ENCODE data around the gene FGF12. TPM values are rescaled to one million over a fixed set of nuclear protein-coding genes. Genes with fewer than 3 reads are reported as not detected.

The FGF12 gene
- polyA plus RNA-seq, 2 of the 4 experiments (the other 2 are of a cell fraction) = 0.63 to 1.1 TPM

DNA sequence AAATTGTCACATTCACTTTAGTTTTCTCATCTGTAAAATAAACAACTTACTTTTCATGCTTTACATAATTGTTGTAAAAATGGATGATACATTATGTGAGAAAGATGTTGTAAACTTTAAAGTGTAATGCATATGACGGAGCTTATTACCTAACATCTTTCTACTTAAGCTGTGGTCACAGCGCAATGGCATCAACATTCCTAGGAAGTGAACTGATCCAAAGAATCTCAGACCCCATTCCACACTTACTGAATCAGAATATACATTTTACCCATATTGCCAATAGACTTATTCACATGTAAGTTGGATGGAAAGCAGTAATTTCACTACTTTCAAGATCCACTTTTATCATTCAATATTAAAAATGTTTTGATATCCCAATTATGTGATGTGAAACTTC, 497.5 kb downstream of the FGF12 start:
- no peak for DNase-seq (ENCODE audit: low read depth in 1 of 2, low spot score in 1 of 2)
- no peak for ATAC-seq
- Histone ChIP-seq H3K4me3 (no peak overlapping the region), H3K4me1 (no peaks in the 10 kb centered on the region), H3K27ac (no peak overlapping the region), H3K4me2 (no peak overlapping the region), H3K9me3 (no peaks in the 10 kb centered on the region)
- ChIA-PET POLR2A (interaction anchor here (0.6 kb wide), 1 partner anchor 180 kb away, joined by 6 read pairs; no protein-coding TSS in a partner anchor), CTCF (no interaction called here)
- WGBS (ENCODE audit: missing lambda C conversion rate) = 79% methylated on average over 2 of the region's 2 CpGs
- no peak for FAIRE-seq
- TF ChIP-seq, protein P1, sequence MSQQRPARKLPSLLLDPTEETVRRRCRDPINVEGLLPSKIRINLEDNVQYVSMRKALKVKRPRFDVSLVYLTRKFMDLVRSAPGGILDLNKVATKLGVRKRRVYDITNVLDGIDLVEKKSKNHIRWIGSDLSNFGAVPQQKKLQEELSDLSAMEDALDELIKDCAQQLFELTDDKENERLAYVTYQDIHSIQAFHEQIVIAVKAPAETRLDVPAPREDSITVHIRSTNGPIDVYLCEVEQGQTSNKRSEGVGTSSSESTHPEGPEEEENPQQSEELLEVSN (IDR thresholded peaks at IDR 0.05; ENCODE audit: borderline replicate concordance, low read depth) = no peak
- TF ChIP-seq, protein P2, sequence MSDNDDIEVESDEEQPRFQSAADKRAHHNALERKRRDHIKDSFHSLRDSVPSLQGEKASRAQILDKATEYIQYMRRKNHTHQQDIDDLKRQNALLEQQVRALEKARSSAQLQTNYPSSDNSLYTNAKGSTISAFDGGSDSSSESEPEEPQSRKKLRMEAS (IDR thresholded peaks at IDR 0.05) = no peak
- TF ChIP-seq HOXA7 (CRISPR knock-in tag; IDR thresholded peaks at IDR 0.05) (no peak), JUNB (IDR thresholded peaks at IDR 0.05) (no peak), RFX5 (IDR thresholded peaks at IDR 0.05) (no peak), GATA3 (IDR thresholded peaks at IDR 0.05; ENCODE audit: borderline replicate concordance) (no peak), RAD21 (conservative IDR thresholded peaks at IDR 0.05 in 1 of 2, IDR thresholded peaks at IDR 0.05 in 1 of 2) (no peak), FOXS1 (CRISPR knock-in tag; IDR thresholded peaks at IDR 0.05) (no peak), ESRRA (IDR thresholded peaks at IDR 0.05; ENCODE audit: borderline replicate concordance, low read length) (no peak), NR3C1 (IDR thresholded peaks at IDR 0.05) (no peak), CHD2 (IDR thresholded peaks at IDR 0.05; ENCODE audit: low read length, partially characterized antibody) (no peak), EP300 (IDR thresholded peaks at IDR 0.05) (no peak), EHF (CRISPR knock-in tag; IDR thresholded peaks at IDR 0.05) (no peak), POLR2A (IDR thresholded peaks at IDR 0.05; ENCODE audit: low read length) (no peak)
- TF ChIP-seq, protein P3, sequence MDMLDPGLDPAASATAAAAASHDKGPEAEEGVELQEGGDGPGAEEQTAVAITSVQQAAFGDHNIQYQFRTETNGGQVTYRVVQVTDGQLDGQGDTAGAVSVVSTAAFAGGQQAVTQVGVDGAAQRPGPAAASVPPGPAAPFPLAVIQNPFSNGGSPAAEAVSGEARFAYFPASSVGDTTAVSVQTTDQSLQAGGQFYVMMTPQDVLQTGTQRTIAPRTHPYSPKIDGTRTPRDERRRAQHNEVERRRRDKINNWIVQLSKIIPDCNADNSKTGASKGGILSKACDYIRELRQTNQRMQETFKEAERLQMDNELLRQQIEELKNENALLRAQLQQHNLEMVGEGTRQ (IDR thresholded peaks at IDR 0.05) = no peak
- TF ChIP-seq, protein P4, sequence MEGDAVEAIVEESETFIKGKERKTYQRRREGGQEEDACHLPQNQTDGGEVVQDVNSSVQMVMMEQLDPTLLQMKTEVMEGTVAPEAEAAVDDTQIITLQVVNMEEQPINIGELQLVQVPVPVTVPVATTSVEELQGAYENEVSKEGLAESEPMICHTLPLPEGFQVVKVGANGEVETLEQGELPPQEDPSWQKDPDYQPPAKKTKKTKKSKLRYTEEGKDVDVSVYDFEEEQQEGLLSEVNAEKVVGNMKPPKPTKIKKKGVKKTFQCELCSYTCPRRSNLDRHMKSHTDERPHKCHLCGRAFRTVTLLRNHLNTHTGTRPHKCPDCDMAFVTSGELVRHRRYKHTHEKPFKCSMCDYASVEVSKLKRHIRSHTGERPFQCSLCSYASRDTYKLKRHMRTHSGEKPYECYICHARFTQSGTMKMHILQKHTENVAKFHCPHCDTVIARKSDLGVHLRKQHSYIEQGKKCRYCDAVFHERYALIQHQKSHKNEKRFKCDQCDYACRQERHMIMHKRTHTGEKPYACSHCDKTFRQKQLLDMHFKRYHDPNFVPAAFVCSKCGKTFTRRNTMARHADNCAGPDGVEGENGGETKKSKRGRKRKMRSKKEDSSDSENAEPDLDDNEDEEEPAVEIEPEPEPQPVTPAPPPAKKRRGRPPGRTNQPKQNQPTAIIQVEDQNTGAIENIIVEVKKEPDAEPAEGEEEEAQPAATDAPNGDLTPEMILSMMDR (IDR thresholded peaks at IDR 0.05) = no peak
- TF ChIP-seq, protein P5, sequence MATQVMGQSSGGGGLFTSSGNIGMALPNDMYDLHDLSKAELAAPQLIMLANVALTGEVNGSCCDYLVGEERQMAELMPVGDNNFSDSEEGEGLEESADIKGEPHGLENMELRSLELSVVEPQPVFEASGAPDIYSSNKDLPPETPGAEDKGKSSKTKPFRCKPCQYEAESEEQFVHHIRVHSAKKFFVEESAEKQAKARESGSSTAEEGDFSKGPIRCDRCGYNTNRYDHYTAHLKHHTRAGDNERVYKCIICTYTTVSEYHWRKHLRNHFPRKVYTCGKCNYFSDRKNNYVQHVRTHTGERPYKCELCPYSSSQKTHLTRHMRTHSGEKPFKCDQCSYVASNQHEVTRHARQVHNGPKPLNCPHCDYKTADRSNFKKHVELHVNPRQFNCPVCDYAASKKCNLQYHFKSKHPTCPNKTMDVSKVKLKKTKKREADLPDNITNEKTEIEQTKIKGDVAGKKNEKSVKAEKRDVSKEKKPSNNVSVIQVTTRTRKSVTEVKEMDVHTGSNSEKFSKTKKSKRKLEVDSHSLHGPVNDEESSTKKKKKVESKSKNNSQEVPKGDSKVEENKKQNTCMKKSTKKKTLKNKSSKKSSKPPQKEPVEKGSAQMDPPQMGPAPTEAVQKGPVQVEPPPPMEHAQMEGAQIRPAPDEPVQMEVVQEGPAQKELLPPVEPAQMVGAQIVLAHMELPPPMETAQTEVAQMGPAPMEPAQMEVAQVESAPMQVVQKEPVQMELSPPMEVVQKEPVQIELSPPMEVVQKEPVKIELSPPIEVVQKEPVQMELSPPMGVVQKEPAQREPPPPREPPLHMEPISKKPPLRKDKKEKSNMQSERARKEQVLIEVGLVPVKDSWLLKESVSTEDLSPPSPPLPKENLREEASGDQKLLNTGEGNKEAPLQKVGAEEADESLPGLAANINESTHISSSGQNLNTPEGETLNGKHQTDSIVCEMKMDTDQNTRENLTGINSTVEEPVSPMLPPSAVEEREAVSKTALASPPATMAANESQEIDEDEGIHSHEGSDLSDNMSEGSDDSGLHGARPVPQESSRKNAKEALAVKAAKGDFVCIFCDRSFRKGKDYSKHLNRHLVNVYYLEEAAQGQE (IDR thresholded peaks at IDR 0.05) = no peak

DNA sequence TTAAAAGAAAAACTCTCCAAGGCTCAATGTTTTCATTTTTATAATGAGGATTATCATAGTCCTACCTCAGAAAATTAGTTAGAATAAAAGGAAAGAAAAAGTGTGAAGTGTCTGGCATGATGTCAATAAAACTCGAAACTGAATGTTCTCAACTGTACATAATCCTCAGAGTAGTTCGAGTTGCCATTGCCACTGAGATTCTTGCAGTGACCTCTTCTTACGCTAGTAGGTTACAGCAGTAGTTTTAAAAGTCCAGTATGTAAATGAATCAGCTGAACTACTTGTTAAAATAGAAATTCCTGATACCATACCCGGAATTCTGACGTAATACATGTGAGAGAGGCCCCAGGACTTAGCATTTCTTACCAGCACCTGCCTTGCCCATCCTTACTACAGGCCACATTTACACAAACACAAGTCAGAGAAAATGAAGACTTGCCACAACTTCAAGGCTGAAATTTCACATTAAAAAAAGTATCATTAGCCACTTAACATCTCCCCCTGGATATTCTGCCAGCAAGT, 502.6 kb downstream of the FGF12 start:
- DNase-seq (ENCODE audit: low read depth in 1 of 2, low spot score in 1 of 2) (no peak), ATAC-seq (no peak), FAIRE-seq (no peak)
- Histone ChIP-seq H3K27ac (no peak overlapping the region), H3K4me3 (no peak overlapping the region), H3K4me2 (no peak overlapping the region), H3K9me3 (no peaks in the 10 kb centered on the region), H3K4me1 (no peaks in the 10 kb centered on the region)
- ChIA-PET CTCF (no interaction called here), POLR2A (no interaction called here)
- TF ChIP-seq, protein P4 (IDR thresholded peaks at IDR 0.05) = no peak
- TF ChIP-seq TFCP2L1 (CRISPR knock-in tag; IDR thresholded peaks at IDR 0.05) = no peak
- TF ChIP-seq RFX5 (IDR thresholded peaks at IDR 0.05) = no peak
- TF ChIP-seq, protein P6, sequence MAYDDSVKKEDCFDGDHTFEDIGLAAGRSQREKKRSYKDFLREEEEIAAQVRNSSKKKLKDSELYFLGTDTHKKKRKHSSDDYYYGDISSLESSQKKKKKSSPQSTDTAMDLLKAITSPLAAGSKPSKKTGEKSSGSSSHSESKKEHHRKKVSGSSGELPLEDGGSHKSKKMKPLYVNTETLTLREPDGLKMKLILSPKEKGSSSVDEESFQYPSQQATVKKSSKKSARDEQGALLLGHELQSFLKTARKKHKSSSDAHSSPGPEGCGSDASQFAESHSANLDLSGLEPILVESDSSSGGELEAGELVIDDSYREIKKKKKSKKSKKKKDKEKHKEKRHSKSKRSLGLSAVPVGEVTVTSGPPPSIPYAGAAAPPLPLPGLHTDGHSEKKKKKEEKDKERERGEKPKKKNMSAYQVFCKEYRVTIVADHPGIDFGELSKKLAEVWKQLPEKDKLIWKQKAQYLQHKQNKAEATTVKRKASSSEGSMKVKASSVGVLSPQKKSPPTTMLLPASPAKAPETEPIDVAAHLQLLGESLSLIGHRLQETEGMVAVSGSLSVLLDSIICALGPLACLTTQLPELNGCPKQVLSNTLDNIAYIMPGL (CRISPR knock-in tag; IDR thresholded peaks at IDR 0.05; ENCODE audit: borderline replicate concordance) = no peak
- TF ChIP-seq NFE2L2 (conservative IDR thresholded peaks at IDR 0.05; ENCODE audit: low read length) = no peak
- TF ChIP-seq SREBF2 (IDR thresholded peaks at IDR 0.05) = no peak
- WGBS (ENCODE audit: missing lambda C conversion rate) = 8% methylated on average over 5 of the region's 5 CpGs

All from A549 (cell line).